ENCODE results near the gene SMC4.

DNA sequence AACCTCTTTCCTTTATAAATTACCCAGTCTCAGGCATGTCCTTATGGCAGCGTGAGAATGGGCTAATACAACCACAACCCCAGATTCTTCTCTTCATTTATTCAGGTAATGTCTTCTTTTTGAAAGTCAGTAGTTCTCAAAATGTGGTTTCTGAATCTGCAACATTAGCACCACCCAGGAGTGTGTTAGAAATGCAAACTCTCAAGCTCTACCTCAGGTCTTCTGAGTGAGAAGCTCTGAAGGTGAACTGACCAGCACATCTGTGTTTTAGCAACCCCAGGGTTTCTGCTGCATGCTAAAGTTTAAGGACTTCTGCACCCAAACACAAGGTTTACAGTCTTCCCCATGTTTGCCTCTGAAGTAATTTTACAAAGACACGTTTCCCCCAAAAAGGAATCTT lies 72.4 kb downstream of the SMC4 start:
- TF ChIP-seq POLR2A (IDR thresholded peaks at IDR 0.05), result no peak
- TF ChIP-seq, protein P1, sequence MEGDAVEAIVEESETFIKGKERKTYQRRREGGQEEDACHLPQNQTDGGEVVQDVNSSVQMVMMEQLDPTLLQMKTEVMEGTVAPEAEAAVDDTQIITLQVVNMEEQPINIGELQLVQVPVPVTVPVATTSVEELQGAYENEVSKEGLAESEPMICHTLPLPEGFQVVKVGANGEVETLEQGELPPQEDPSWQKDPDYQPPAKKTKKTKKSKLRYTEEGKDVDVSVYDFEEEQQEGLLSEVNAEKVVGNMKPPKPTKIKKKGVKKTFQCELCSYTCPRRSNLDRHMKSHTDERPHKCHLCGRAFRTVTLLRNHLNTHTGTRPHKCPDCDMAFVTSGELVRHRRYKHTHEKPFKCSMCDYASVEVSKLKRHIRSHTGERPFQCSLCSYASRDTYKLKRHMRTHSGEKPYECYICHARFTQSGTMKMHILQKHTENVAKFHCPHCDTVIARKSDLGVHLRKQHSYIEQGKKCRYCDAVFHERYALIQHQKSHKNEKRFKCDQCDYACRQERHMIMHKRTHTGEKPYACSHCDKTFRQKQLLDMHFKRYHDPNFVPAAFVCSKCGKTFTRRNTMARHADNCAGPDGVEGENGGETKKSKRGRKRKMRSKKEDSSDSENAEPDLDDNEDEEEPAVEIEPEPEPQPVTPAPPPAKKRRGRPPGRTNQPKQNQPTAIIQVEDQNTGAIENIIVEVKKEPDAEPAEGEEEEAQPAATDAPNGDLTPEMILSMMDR (IDR thresholded peaks at IDR 0.05), result no peak
